Activated CD8-positive, alpha-beta T cell treated with anti-CD3 and anti-CD28 coated beads for 36 hours (primary cell): ENCODE data around the gene CAMK2G. TPM values are rescaled to one million over a fixed set of nuclear protein-coding genes. Genes with fewer than 3 reads are reported as not detected.
"Not testable (repeated sequence)": the region's sequence is repeated elsewhere in the genome, so short reads cannot be mapped to it uniquely, and the experiment has no call there.

Experiments
- ATAC-seq: fragments of 200-7000 bp; cut with Tn5 transposase; one replicate; pipeline ENCODE4 v1.10.0; 2021; ENCODE audit warnings: mild to moderate bottlenecking, moderate library complexity
- CTCF ChIA-PET: fragments of 350-600 bp; sonication (Branson Sonifier 250); formaldehyde crosslinking; loops from one replicate; lab custom pipeline; 2021; ENCODE audit warnings: antibody characterized with exemption; lab: Charles Lee
- POLR2A ChIA-PET: fragments of 350-600 bp; sonication (Branson Sonifier 250); formaldehyde crosslinking; loops from one replicate; lab custom pipeline; 2021; ENCODE audit warnings: antibody characterized with exemption; lab: Charles Lee
- DNase-seq: peaks from one replicate; pipeline ENCODE4 v3.0.0-alpha.2; 2020
- H3K27ac Mint-ChIP-seq: one replicate; pipeline ENCODE4 v1.8.0; 2021; ENCODE audit warnings: mild to moderate bottlenecking, mixed read lengths
- H3K27me3 Mint-ChIP-seq: one replicate; pipeline ENCODE4 v1.8.0; 2021; ENCODE audit warnings: mixed read lengths
- H3K36me3 Mint-ChIP-seq: one replicate; pipeline ENCODE4 v1.8.0; 2021; ENCODE audit warnings: low read depth, mixed read lengths
- H3K4me1 Mint-ChIP-seq: one replicate; pipeline ENCODE4 v1.8.0; 2021; ENCODE audit warnings: low read depth, mixed read lengths
- H3K4me3 Mint-ChIP-seq: one replicate; pipeline ENCODE4 v1.8.0; 2021; ENCODE audit warnings: mild to moderate bottlenecking, moderate library complexity, mixed read lengths
- H3K9me3 Mint-ChIP-seq: one replicate; pipeline ENCODE4 v1.8.0; 2021; ENCODE audit warnings: mixed read lengths
- intact Hi-C: fragments of 100-400 bp; cut with micrococcal nuclease; formaldehyde crosslinking; loops from one replicate; pipeline ENCODE4 v1.10.0; 2022
- total RNA-seq, 2 experiments: library from RNA; stranded (reverse); gene quantifications; one replicate each; pipeline ENCODE4 v1.2.3, GENCODE V29; 2021
- TF ChIP-seq, protein P1 (sequence below): fragments of 200-600 bp; IDR thresholded peaks from one replicate; pipeline ENCODE4 v1.8.0; 2022; ENCODE audit warnings: antibody characterized with exemption, mild to moderate bottlenecking

CAMK2G gene
- total RNA-seq, 2 experiments from 2014 or later, result 17.8 to 18.5 TPM

DNA sequence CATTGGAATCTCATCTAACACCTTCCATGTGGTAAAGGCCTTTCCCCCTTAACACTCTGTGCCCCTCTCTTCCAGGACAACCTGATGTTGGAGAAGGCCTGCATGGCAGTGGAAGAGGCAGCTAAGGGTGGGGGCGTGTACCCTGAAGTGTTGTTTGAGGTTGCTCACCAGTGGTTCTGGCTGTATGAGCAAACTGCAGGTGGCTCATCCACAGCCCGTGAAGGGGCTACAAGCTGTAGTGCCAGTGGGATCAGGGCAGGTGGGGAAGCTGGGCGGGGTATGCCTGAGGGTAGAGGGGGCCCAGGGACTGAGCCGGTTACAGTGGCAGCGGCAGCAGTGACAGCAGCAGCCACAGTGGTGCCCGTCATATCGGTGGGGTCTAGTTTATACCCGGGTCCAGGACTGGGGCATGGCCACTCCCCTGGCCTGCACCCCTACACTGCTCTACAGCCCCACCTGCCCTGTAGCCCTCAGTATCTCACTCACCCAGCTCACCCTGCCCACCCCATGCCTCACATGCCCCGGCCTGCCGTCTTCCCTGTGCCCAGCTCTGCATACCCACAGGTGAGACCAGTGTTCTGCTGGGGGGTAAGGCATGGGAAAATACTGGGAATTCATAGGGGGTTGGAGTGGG is 75.3 kb downstream of the CAMK2G start:
- Mint-ChIP-seq H3K36me3 (peaks cover 38% of the 10 kb centered on the region), H3K9me3 (no peaks in the 10 kb centered on the region), H3K4me3 (no peak overlapping the region), H3K4me1 (peaks cover 11% of the 10 kb centered on the region), H3K27me3 (no peaks in the 10 kb centered on the region), H3K27ac (no peak overlapping the region)
- POLR2A ChIA-PET, result interaction anchor here (0.7 to 8.4 kb wide), 6 partner anchors 8 to 37 kb away, joined by 3 to 110 read pairs (median 5); partner anchors contain the start of genes NDST2 and ZSWIM8
- intact Hi-C loops, result no loop called here
- CTCF ChIA-PET, result interaction anchor here (1.2 kb wide), 1 partner anchor 87 kb away, joined by 3 read pairs; no protein-coding TSS in a partner anchor
- peak; percentile 17 for ATAC-seq
- no peak for DNase-seq
- TF ChIP-seq, protein P1, sequence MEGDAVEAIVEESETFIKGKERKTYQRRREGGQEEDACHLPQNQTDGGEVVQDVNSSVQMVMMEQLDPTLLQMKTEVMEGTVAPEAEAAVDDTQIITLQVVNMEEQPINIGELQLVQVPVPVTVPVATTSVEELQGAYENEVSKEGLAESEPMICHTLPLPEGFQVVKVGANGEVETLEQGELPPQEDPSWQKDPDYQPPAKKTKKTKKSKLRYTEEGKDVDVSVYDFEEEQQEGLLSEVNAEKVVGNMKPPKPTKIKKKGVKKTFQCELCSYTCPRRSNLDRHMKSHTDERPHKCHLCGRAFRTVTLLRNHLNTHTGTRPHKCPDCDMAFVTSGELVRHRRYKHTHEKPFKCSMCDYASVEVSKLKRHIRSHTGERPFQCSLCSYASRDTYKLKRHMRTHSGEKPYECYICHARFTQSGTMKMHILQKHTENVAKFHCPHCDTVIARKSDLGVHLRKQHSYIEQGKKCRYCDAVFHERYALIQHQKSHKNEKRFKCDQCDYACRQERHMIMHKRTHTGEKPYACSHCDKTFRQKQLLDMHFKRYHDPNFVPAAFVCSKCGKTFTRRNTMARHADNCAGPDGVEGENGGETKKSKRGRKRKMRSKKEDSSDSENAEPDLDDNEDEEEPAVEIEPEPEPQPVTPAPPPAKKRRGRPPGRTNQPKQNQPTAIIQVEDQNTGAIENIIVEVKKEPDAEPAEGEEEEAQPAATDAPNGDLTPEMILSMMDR, result no peak

DNA sequence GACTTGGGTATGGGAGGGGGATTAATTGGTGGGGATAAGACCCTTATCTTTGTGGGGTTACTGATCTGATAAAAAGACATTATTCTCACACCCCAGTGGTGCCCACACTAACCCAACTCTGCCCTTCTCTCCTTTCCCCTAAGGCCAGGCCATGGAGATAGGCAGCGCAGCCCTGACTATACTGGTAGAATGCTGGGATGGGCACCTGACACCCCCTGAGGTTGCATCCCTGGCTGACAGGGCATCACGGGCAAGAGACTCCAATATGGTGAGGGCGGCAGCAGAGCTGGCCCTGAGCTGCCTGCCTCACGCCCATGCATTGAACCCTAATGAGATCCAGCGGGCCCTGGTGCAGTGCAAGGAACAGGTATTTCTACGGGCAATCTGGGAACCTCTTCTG is 76.3 kb downstream of the CAMK2G start:
- Mint-ChIP-seq H3K27ac (no peak overlapping the region), H3K4me1 (peaks cover 2% of the 10 kb centered on the region), H3K9me3 (no peaks in the 10 kb centered on the region), H3K36me3 (peaks cover 31% of the 10 kb centered on the region), H3K4me3 (no peak overlapping the region), H3K27me3 (no peaks in the 10 kb centered on the region)
- intact Hi-C loops, result no loop called here
- TF ChIP-seq, protein P1, result no peak
- no peak for ATAC-seq
- no peak for DNase-seq
- CTCF ChIA-PET, result no interaction called here
- POLR2A ChIA-PET, result interaction anchor here (1.4 to 8.4 kb wide), 4 partner anchors 9 to 36 kb away, joined by 3 to 110 read pairs (median 14); partner anchors contain the start of genes NDST2 and ZSWIM8

DNA sequence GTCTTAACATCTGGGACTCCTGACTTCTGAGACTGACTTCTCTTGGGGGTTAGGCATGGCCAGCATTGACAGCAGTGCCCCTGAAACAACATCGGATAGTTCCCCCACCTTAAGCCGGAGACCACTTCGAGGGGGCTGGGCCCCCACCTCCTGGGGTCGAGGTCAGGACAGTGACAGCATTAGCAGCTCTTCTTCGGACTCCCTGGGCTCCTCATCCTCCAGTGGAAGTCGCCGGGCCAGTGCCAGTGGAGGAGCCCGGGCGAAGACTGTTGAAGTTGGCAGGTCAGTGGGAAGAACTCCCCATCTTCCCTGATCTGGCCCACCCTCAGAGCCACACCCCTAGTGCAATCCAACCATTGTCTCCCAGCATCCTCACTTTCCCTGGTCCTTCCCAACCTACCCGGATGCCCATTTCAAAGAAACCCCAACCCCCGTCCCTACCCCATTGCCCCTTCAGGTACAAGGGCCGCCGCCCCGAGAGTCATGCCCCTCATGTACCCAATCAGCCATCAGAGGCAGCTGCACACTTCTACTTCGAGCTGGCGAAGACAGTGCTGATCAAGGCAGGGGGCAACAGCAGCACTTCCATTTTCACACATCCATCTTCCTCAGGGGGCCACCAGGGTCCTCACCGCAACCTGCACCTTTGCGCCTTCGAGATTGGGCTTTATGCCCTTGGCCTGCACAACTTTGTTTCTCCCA is 76.9 kb downstream of the CAMK2G start:
- CTCF ChIA-PET, result no interaction called here
- Mint-ChIP-seq H3K4me1 (peaks cover 2% of the 10 kb centered on the region), H3K27ac (no peak overlapping the region), H3K27me3 (no peaks in the 10 kb centered on the region), H3K9me3 (no peaks in the 10 kb centered on the region), H3K36me3 (peaks cover 28% of the 10 kb centered on the region), H3K4me3 (no peak overlapping the region)
- intact Hi-C loops, result no loop called here
- no peak for ATAC-seq
- DNase-seq, result no peak
- POLR2A ChIA-PET, result interaction anchor here (1.5 to 8.4 kb wide), 3 partner anchors 9 to 11 kb away, joined by 6 to 110 read pairs (median 13); partner anchors contain the start of genes NDST2 and ZSWIM8
- TF ChIP-seq, protein P1, result no peak

DNA sequence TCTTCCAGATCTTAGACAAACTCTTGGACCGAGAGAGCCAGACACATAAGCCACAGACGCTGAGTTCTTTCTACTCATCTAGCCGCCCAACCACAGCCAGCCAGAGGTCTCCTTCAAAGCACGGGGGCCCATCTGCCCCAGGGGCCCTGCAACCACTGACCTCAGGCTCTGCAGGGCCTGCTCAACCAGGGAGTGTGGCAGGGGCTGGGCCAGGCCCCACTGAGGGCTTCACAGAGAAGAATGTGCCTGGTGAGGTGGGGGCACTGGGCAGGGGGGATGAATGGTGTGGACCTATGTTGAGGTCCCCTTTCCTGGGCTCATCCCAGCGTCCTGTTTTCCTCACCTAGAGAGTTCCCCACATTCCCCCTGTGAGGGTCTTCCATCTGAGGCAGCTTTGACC is 77.6 kb downstream of the CAMK2G start:
- Mint-ChIP-seq H3K27ac (peak overlapping the region; percentile 7), H3K4me1 (peaks cover 2% of the 10 kb centered on the region)

DNA sequence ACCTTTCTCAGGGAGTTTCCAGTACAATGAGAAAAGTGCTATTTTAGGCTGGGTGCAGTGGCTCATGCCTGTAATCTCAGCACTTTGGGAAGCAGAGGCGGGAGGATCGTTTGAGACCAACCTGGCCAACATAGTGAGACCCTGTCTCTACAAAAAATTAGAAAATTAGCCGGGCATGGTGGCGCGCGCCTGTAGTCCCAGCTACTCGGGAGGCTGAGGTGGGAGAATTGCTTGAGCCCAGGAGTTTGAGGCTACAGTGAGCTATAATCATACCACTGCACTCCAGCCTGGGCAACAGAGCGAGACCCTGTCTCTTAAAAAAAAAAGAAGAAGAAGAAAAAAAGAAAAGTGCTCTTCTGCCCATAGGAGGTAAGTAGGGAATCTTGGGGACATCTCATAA is 78.3 kb downstream of the CAMK2G start:
- POLR2A ChIA-PET, result interaction anchor here (0.8 to 8.4 kb wide), 4 partner anchors 8 to 15 kb away, joined by 5 to 110 read pairs (median 10); partner anchors contain the start of genes CHCHD1, NDST2 and ZSWIM8

More for the DNA sequence above, 77.6 kb downstream of the CAMK2G start:
- ChIA-PET CTCF (no interaction called here), POLR2A (interaction anchor here (0.6 to 8.4 kb wide), 4 partner anchors 9 to 25 kb away, joined by 3 to 110 read pairs (median 10); partner anchors contain the start of genes NDST2 and ZSWIM8)
- TF ChIP-seq, protein P1, result no peak
- intact Hi-C loops, result no loop called here
- no peak for ATAC-seq
- DNase-seq, result no peak
- H3K4me3 Mint-ChIP-seq, result no peak overlapping the region
- H3K27me3 Mint-ChIP-seq, result no peaks in the 10 kb centered on the region
- H3K9me3 Mint-ChIP-seq, result no peaks in the 10 kb centered on the region
- H3K36me3 Mint-ChIP-seq, result peaks cover 25% of the 10 kb centered on the region

DNA sequence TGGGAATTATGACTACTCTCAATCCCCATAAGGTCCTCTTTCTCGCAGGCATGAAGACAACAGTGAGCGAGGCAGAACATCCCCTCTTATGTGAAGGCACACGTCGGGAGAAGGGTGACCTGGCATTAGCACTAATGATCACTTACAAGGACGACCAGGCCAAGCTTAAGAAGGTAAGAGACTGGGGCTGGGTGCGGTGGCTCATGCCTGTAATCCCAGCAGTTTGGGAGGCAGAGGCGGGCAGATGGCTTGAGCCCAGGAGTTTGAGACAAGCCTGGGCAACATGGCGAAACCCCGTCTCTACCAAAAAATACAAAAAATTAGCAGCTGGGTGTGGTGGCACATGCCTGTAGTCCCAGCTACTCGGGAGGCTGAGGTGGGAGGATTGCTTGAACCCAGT is 78.9 kb downstream of the CAMK2G start:
- H3K27me3 Mint-ChIP-seq, H3K4me3 Mint-ChIP-seq, H3K27ac Mint-ChIP-seq, H3K9me3 Mint-ChIP-seq, DNase-seq, ATAC-seq, intact Hi-C loops, H3K4me1 Mint-ChIP-seq: not testable (repeated sequence)
- ChIA-PET POLR2A (interaction anchor here (0.8 to 8.4 kb wide), 4 partner anchors 9 to 14 kb away, joined by 5 to 110 read pairs (median 10); partner anchors contain the start of genes CHCHD1, NDST2 and ZSWIM8), CTCF (interaction anchor here (1.5 kb wide), 1 partner anchor 10 kb away, joined by 3 read pairs; the partner anchor contains the start of gene ZSWIM8)
- H3K36me3 Mint-ChIP-seq, result peaks cover 29% of the 10 kb centered on the region

More for the DNA sequence above, 78.3 kb downstream of the CAMK2G start:
- H3K27me3 Mint-ChIP-seq, H3K4me1 Mint-ChIP-seq, ATAC-seq, DNase-seq, H3K4me3 Mint-ChIP-seq, H3K9me3 Mint-ChIP-seq, intact Hi-C loops, CTCF ChIA-PET: not testable (repeated sequence)
- H3K27ac Mint-ChIP-seq, result peak overlapping the region; percentile 7
- peaks cover 27% of the 10 kb centered on the region for H3K36me3 Mint-ChIP-seq
